Measurements from ENCODE around the gene RPL19.

GRCh38 chr17:39200957-39201510, 951 bp downstream of the RPL19 start:
- no peak for TF ChIP-seq CTCF (IDR thresholded peaks at IDR 0.05; ENCODE audit: insufficient read depth, low read depth, low read length)
- no peak for TF ChIP-seq EZH2 (IDR thresholded peaks at IDR 0.05; ENCODE audit: insufficient read depth, low read length)
